GM19468 (cell line): ENCODE data around the gene CABCOCO1.
"Not testable (repeated sequence)": the region's sequence is repeated elsewhere in the genome, so short reads cannot be mapped to it uniquely, and the experiment has no call there.

Experiments
- ATAC-seq: cut with Tn5 transposase; IDR thresholded peaks from one replicate; pipeline ENCODE4 v1.9.1; 2021; ENCODE audit warnings: mild to moderate bottlenecking, moderate library complexity, moderate number of reproducible peaks; ENCODE audit not compliant: unreplicated experiment; ENCODE audit errors: extremely low read depth

The CABCOCO1 gene

GRCh38 chr10:61642150-61642571 is 20.6 kb upstream of the CABCOCO1 start:
- no peak for ATAC-seq

- ATAC-seq = no peak
These were observed 20.1 kb upstream of the CABCOCO1 start for GRCh38 chr10:61642676-61643075.

- no peak for ATAC-seq
These were observed 19.4 kb upstream of the CABCOCO1 start for GRCh38 chr10:61643316-61643751.

GRCh38 chr10:61653699-61654098 is 9.0 kb upstream of the CABCOCO1 start:
- no peak for ATAC-seq

GRCh38 chr10:61655335-61655851 is 7.3 kb upstream of the CABCOCO1 start:
- no peak for ATAC-seq

GRCh38 chr10:61663466-61663865 is 737 bp downstream of the CABCOCO1 start:
- no peak for ATAC-seq

GRCh38 chr10:61664985-61665384 is 2.3 kb downstream of the CABCOCO1 start:
- no peak for ATAC-seq

- ATAC-seq = no peak
These were observed 6.5 kb downstream of the CABCOCO1 start for GRCh38 chr10:61669161-61669725.

- no peak for ATAC-seq
These were observed 7.1 kb downstream of the CABCOCO1 start for GRCh38 chr10:61669849-61670248.

- ATAC-seq = no peak
These were observed 10.6 kb downstream of the CABCOCO1 start for GRCh38 chr10:61673360-61673759.

GRCh38 chr10:61682323-61682722 is 19.6 kb downstream of the CABCOCO1 start:
- ATAC-seq = no peak

- ATAC-seq = no peak
These were observed 20.6 kb downstream of the CABCOCO1 start for GRCh38 chr10:61683319-61683718.

- ATAC-seq = no peak
These were observed 22.3 kb downstream of the CABCOCO1 start for GRCh38 chr10:61684894-61685507.

GRCh38 chr10:61688551-61689308 is 26.0 kb downstream of the CABCOCO1 start:
- ATAC-seq = no peak

- not testable (repeated sequence) for ATAC-seq
These were observed 28.9 kb downstream of the CABCOCO1 start for GRCh38 chr10:61691667-61692066.

- ATAC-seq = no peak
These were observed 29.8 kb downstream of the CABCOCO1 start for GRCh38 chr10:61692447-61693010.

- ATAC-seq = no peak
These were observed 36.4 kb downstream of the CABCOCO1 start for GRCh38 chr10:61698968-61699655.

GRCh38 chr10:61701055-61701705 is 38.5 kb downstream of the CABCOCO1 start:
- no peak for ATAC-seq

GRCh38 chr10:61701706-61702105 is 39.0 kb downstream of the CABCOCO1 start:
- no peak for ATAC-seq

GRCh38 chr10:61702584-61702983 is 39.9 kb downstream of the CABCOCO1 start:
- ATAC-seq = no peak
